HEK293 (cell line): ENCODE data around the gene PHF20.

Source experiments
- CTCF ChIA-PET: fragments of 350-600 bp; formaldehyde crosslinking; extraction: SDS; loops from one replicate; lab custom pipeline; 2021; ENCODE audit warnings: antibody characterized with exemption; lab: Yijun Ruan, JAX
- POLR2A ChIA-PET: fragments of 300-600 bp; formaldehyde crosslinking; extraction: SDS; loops from one replicate; lab custom pipeline; 2020; ENCODE audit warnings: antibody characterized with exemption, inconsistent platforms; lab: Yijun Ruan, JAX
- H3K27ac ChIP-seq: fragments of 200-500 bp; sonication (Bioruptor generic); 2 replicates; pipeline ENCODE4 v1.5.1; 2014; ENCODE audit warnings: low read depth, low read length, control low read depth, inconsistent platforms; ENCODE audit errors: extremely low read depth
- H3K36me3 ChIP-seq, 2 experiments: fragments of 200-500 bp in 1 of 2; sonication (Bioruptor generic) in 1 of 2; 1 replicate in 1 of 2; 2 replicates in 1 of 2; pipeline ENCODE4 v1.5.1; 2014 to 2017; ENCODE audit warnings: inconsistent platforms in 2 of 2, low read length in 2 of 2; ENCODE audit not compliant: control insufficient read depth in 2 of 2, insufficient read depth in 1 of 2
- H3K4me1 ChIP-seq: fragments of 200-500 bp; sonication (Bioruptor generic); 2 replicates; pipeline ENCODE4 v1.5.1; 2014; ENCODE audit warnings: mild to moderate bottlenecking, low read length, inconsistent platforms; ENCODE audit not compliant: control insufficient read depth, insufficient read depth
- H3K4me3 ChIP-seq: 2 replicates; pipeline ENCODE4 v1.5.1; 2011; ENCODE audit warnings: low read depth, mild to moderate bottlenecking, control low read depth, low read length, moderate library complexity
- H3K9me3 ChIP-seq: fragments of 200-500 bp; sonication (Bioruptor generic); 2 replicates; pipeline ENCODE4 v1.5.1; 2014; ENCODE audit warnings: low read depth, low read length, inconsistent platforms; ENCODE audit not compliant: control insufficient read depth, insufficient read depth
- GFI1B ChIP-seq: fragments of 450-650 bp; formaldehyde crosslinking; IDR thresholded peaks from 2 replicates; pipeline ENCODE4 v1.5.1; 2016; ENCODE audit warnings: missing biosample characterization, missing genetic modification characterization
- HOXA7 ChIP-seq: sonication (generic); formaldehyde crosslinking; IDR thresholded peaks from 2 replicates; pipeline ENCODE4 v1.8.1; 2022; ENCODE audit warnings: missing genetic modification reagents, borderline replicate concordance
- OSR2 ChIP-seq: fragments of 450-650 bp; formaldehyde crosslinking; IDR thresholded peaks from 2 replicates; pipeline ENCODE4 v1.5.1; 2016; ENCODE audit warnings: missing biosample characterization, missing genetic modification characterization
- OVOL3 ChIP-seq: fragments of 450-650 bp; formaldehyde crosslinking; IDR thresholded peaks from 2 replicates; pipeline ENCODE4 v1.5.1; 2016; ENCODE audit warnings: missing biosample characterization, missing genetic modification characterization
- PRDM1 ChIP-seq: fragments of 450-650 bp; formaldehyde crosslinking; IDR thresholded peaks from 2 replicates; pipeline ENCODE4; 2016; ENCODE audit warnings: missing biosample characterization, missing genetic modification characterization
- TSHZ1 ChIP-seq: fragments of 450-650 bp; formaldehyde crosslinking; IDR thresholded peaks from 2 replicates; pipeline ENCODE4 v1.5.1; 2016; ENCODE audit warnings: missing biosample characterization, missing genetic modification characterization, borderline replicate concordance
- ZBTB17 ChIP-seq: fragments of 450-650 bp; formaldehyde crosslinking; IDR thresholded peaks from 2 replicates; pipeline ENCODE4 v1.5.1; 2016; ENCODE audit warnings: missing biosample characterization, missing genetic modification characterization
- ZBTB20 ChIP-seq: fragments of 450-650 bp; formaldehyde crosslinking; IDR thresholded peaks from 2 replicates; pipeline ENCODE4 v1.5.1; 2016; ENCODE audit warnings: missing biosample characterization, missing genetic modification characterization
- ZNF10 ChIP-seq: fragments of 450-650 bp; formaldehyde crosslinking; IDR thresholded peaks from 2 replicates; pipeline ENCODE4 v1.5.1; 2017; ENCODE audit warnings: missing biosample characterization, missing genetic modification characterization
- ZNF146 ChIP-seq: fragments of 450-650 bp; formaldehyde crosslinking; IDR thresholded peaks from 2 replicates; pipeline ENCODE4 v1.5.1; 2016; ENCODE audit warnings: missing biosample characterization, missing genetic modification characterization
- ZNF292 ChIP-seq: fragments of 450-650 bp; formaldehyde crosslinking; IDR thresholded peaks from 2 replicates; pipeline ENCODE4 v1.5.1; 2016; ENCODE audit warnings: low read depth, missing biosample characterization, missing genetic modification characterization, borderline replicate concordance
- ZNF335 ChIP-seq: fragments of 450-650 bp; formaldehyde crosslinking; conservative IDR thresholded peaks from 2 replicates; pipeline ENCODE4 v1.5.1; 2016; ENCODE audit warnings: missing biosample characterization, missing genetic modification characterization
- ZNF366 ChIP-seq: fragments of 450-650 bp; formaldehyde crosslinking; conservative IDR thresholded peaks from 2 replicates; pipeline ENCODE4 v1.5.1; 2016; ENCODE audit warnings: missing biosample characterization, missing genetic modification characterization
- ZNF404 ChIP-seq: fragments of 450-650 bp; formaldehyde crosslinking; IDR thresholded peaks from 2 replicates; pipeline ENCODE4 v1.5.1; 2017; ENCODE audit warnings: missing biosample characterization, missing genetic modification characterization
- ZNF48 ChIP-seq: fragments of 450-650 bp; formaldehyde crosslinking; IDR thresholded peaks from 2 replicates; pipeline ENCODE4 v1.5.1; 2016; ENCODE audit warnings: missing biosample characterization, missing genetic modification characterization
- ZNF549 ChIP-seq: fragments of 450-650 bp; IDR thresholded peaks from 2 replicates; pipeline ENCODE4 v1.5.1; 2018; ENCODE audit warnings: missing biosample characterization, missing genetic modification characterization, mild to moderate bottlenecking, inconsistent platforms, moderate library complexity
- ZNF571 ChIP-seq: fragments of 450-650 bp; formaldehyde crosslinking; IDR thresholded peaks from 2 replicates; pipeline ENCODE4 v1.5.0; 2017; ENCODE audit warnings: missing biosample characterization, missing genetic modification characterization
- ZNF600 ChIP-seq: fragments of 450-650 bp; formaldehyde crosslinking; IDR thresholded peaks from 2 replicates; pipeline ENCODE4 v1.5.1; 2016; ENCODE audit warnings: missing biosample characterization, missing genetic modification characterization
- ZNF626 ChIP-seq: fragments of 450-650 bp; sonication (Bioruptor Pico); formaldehyde crosslinking; IDR thresholded peaks from 2 replicates; pipeline ENCODE4 v1.5.1; 2018; ENCODE audit warnings: missing biosample characterization, missing genetic modification characterization, inconsistent platforms
- ZNF654 ChIP-seq: fragments of 450-650 bp; formaldehyde crosslinking; IDR thresholded peaks from 2 replicates; pipeline ENCODE4 v1.5.1; 2016; ENCODE audit warnings: low read depth, missing biosample characterization, missing genetic modification characterization
- ZNF658 ChIP-seq: fragments of 450-650 bp; formaldehyde crosslinking; IDR thresholded peaks from 2 replicates; pipeline ENCODE4; 2016; ENCODE audit warnings: missing biosample characterization, missing genetic modification characterization
- TF ChIP-seq, protein P1 (sequence below): fragments of 450-650 bp; formaldehyde crosslinking; IDR thresholded peaks from 2 replicates; pipeline ENCODE4 v1.5.1; 2017; ENCODE audit warnings: missing biosample characterization, missing genetic modification characterization

PHF20 gene

DNA sequence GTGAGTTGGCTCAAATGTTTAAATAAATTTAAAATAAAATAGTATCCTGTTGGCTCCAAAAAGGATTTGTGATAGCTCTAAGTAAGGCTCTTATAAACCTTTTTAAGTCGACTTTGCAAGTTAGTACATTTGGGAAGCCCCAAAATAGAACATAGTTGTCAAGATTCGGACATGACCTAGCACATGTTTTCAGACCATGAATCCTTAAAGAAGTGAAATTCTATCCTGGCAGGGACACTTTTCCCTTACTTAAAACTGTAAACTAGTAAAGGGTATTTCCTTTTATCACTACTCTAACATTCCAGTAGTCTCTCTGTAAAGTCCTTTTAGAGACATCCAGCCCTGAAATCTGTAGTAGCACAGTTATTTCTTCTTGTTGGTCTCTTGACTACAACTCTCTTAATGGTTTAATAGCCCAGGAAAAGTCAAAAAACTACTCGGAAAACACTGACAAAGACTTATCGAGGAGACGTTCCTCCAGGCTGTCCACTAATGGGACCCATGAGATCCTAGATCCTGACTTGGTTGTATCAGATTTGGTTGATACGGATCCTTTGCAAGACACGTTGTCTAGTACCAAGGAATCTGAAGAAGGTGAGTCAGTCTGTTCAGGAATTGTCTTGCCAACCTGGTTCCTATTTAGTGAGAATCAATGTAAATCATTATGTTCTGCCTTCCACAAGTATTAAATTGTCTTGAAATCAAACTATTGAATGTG is 98.9 kb downstream of the PHF20 start:
- POLR2A ChIA-PET: interaction anchor here (0.9 to 1.2 kb wide), 2 partner anchors 128 to 129 kb away, joined by 5 read pairs; partner anchors contain the start of gene RBM39
- H3K4me1 ChIP-seq: peaks cover 9% of the 10 kb centered on the region

GRCh38 chr20:35871259-35871771 is 99.5 kb downstream of the PHF20 start:
- H3K36me3 ChIP-seq: no peaks in the 10 kb centered on the region
- CTCF ChIA-PET: interaction anchor here (0.6 kb wide), 1 partner anchor 124 kb away, joined by 3 read pairs; no protein-coding TSS in a partner anchor
- TF ChIP-seq ZNF366 (tag by site-specific recombination) (0 out of 2 replicates have a peak, but pooled peaks have one; percentile 17), OVOL3 (no peak), TSHZ1 (tag by site-specific recombination) (no peak), HOXA7 (CRISPR knock-in tag) (no peak), ZBTB17 (tag by site-specific recombination) (peak; percentile 86), ZNF335 (tag by site-specific recombination) (peak; percentile 50), ZNF600 (tag by site-specific recombination) (peak; percentile 91), PRDM1 (tag by site-specific recombination) (peak; percentile 68; the same call in 1 of the 2 replicates), ZBTB20 (tag by site-specific recombination) (0 out of 2 replicates have a peak, but pooled peaks have one; percentile 17)
- no peak overlapping the region for H3K4me3 ChIP-seq
- peaks cover 9% of the 10 kb centered on the region for H3K4me1 ChIP-seq
- POLR2A ChIA-PET: interaction anchor here (1.2 kb wide), 1 partner anchor 129 kb away, joined by 5 read pairs; the partner anchor contains the start of gene RBM39
- no peaks in the 10 kb centered on the region for H3K9me3 ChIP-seq
- peak overlapping the region; percentile 56; the same call in 1 of the 2 replicates for H3K27ac ChIP-seq

More for the DNA sequence above, 98.9 kb downstream of the PHF20 start:
- TF ChIP-seq ZNF404 (tag by site-specific recombination): no peak
- TF ChIP-seq ZNF600 (tag by site-specific recombination): peak; percentile 100
- TF ChIP-seq ZNF292 (tag by site-specific recombination): no peak
- 0 out of 2 replicates have a peak, but pooled peaks have one; percentile 11 for TF ChIP-seq ZBTB20 (tag by site-specific recombination)
- TF ChIP-seq ZNF146 (tag by site-specific recombination): peak; percentile 44; the same call in 1 of the 2 replicates
- TF ChIP-seq, protein P1, sequence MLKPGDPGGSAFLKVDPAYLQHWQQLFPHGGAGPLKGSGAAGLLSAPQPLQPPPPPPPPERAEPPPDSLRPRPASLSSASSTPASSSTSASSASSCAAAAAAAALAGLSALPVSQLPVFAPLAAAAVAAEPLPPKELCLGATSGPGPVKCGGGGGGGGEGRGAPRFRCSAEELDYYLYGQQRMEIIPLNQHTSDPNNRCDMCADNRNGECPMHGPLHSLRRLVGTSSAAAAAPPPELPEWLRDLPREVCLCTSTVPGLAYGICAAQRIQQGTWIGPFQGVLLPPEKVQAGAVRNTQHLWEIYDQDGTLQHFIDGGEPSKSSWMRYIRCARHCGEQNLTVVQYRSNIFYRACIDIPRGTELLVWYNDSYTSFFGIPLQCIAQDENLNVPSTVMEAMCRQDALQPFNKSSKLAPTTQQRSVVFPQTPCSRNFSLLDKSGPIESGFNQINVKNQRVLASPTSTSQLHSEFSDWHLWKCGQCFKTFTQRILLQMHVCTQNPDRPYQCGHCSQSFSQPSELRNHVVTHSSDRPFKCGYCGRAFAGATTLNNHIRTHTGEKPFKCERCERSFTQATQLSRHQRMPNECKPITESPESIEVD: peak; percentile 73
- TF ChIP-seq, all 188 proteins: peak for 4
- no peaks in the 10 kb centered on the region; a peak in 1 of 3 replicates for H3K36me3 ChIP-seq
- H3K9me3 ChIP-seq: no peaks in the 10 kb centered on the region
- CTCF ChIA-PET: interaction anchor here (0.6 to 0.8 kb wide), 2 partner anchors 122 to 129 kb away, joined by 3 read pairs; partner anchors contain the start of gene RBM39
- no peak overlapping the region for H3K4me3 ChIP-seq
- peak overlapping the region; percentile 14; the same call in 1 of the 2 replicates for H3K27ac ChIP-seq

DNA sequence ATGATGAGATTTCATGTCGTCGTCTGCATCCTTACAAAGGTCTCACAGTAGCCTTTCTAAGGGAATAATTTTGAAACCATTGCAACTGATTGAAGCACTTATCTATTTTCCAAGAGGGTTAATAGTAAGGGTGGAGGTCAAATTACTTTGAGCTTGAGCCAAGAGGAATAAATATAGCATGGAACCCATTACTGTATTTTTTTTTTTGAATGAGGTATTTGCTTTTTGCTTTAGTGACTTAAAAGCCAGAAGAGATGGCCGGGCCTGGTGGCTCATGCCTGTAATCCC is 104.2 kb downstream of the PHF20 start:
- H3K27ac ChIP-seq: peak overlapping the region; percentile 14; the same call in 1 of the 2 replicates
- peaks cover 6% of the 10 kb centered on the region for H3K4me1 ChIP-seq
- ChIA-PET POLR2A (interaction anchor here (2.4 kb wide), 1 partner anchor 134 kb away, joined by 14 read pairs; the partner anchor contains the start of gene RBM39), CTCF (interaction anchor here (0.7 to 0.8 kb wide), 2 partner anchors 262 to 391 kb away, joined by 4 to 5 read pairs; no protein-coding TSS in a partner anchor)
- no peak overlapping the region for H3K4me3 ChIP-seq
- H3K36me3 ChIP-seq: no peaks in the 10 kb centered on the region
- no peaks in the 10 kb centered on the region for H3K9me3 ChIP-seq
- TF ChIP-seq ZNF626 (no peak), ZNF549 (no peak), ZNF654 (tag by site-specific recombination) (no peak), ZNF404 (tag by site-specific recombination) (no peak), ZNF10 (tag by site-specific recombination) (no peak), OSR2 (tag by site-specific recombination) (peak; percentile 76), ZNF658 (no peak), GFI1B (tag by site-specific recombination) (0 out of 2 replicates have a peak, but pooled peaks have one; percentile 10), ZNF571 (tag by site-specific recombination) (no peak), ZNF48 (tag by site-specific recombination) (no peak)
